Stimulated activated CD4-positive, alpha-beta T cell treated with anti-CD3 and anti-CD28 coated beads, Interleukin-12 subunit alpha, Interleukin-12 subunit beta, amount 100 ng/mL, for 4 hours (primary cell): ENCODE measurements around the gene ZNF692.

Experiments used
- DNase-seq: peaks from one replicate; pipeline ENCODE4 v3.0.0-alpha.2; 2020

The ZNF692 gene

DNA sequence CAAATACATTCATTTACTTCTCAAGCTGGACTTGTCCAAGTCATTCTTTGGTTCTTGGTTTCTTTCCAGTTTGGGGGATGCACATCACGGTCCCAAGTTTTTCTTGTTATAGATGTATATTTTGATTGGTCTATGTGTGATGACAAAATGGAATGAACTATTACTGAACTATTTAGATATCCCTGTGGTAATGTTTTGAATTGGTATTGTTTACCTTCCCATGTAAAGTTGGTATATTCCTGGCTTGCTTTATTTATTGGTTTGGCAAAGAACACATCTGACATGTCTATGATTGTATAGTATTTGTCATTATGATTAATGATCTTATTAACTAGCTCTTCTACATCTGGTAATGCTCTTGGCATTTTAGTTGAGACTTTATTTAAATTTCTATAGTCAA, 22.4 kb upstream of the ZNF692 start:
- DNase-seq = no peak

DNA sequence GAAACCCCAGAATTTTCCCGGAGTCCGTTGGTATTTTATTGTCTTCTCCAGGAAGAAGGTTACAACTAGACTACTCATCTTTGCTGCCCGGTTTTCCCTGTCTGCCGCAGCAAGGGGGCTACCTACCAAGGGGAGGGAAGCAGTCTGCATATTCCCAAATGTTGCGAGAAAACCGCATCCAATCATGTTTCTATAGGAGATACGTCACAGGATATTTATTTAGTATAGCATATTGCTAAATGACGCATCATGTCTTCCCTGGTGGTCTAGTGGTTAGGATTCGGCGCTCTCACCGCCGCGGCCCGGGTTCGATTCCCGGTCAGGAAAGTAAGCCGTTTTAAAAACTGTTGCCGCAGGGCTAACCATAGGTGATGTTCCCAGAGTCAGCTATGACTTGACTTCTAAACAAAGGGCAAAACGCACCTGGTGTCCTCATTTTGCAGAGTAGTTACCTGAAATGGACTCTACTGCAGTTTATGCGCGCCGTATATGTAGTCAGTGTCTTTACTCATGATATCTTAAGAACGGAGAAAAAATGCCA, 15.2 kb upstream of the ZNF692 start:
- peak; percentile 84 for DNase-seq

DNA sequence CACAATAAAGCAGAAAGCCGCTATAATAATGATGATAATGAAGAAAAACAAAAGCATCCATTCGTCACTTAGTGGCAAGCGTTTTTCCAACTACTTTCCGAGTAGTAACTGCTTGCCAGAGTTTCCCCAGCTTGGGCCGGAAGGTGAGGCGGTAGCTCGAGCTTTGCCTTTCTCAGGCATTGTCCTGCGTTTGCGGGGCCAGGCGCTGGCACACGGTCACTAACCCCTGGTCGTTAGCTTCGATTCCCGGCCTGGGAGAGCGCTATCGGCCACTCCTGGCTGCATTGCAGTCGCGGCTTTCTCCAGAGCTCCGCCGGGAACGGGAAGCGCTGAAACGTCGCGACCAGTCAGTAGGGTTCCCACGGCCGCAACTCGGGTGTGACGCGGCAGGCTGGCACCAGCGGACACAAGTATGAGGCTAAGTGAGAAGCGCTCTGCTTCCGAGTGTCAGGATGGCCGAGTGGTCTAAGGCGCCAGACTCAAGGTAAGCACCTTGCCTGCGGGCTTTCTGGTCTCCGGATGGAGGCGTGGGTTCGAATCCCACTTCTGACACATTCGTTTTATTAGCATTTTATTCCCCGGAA, 14.6 kb upstream of the ZNF692 start:
- peak; percentile 96 for DNase-seq

DNA sequence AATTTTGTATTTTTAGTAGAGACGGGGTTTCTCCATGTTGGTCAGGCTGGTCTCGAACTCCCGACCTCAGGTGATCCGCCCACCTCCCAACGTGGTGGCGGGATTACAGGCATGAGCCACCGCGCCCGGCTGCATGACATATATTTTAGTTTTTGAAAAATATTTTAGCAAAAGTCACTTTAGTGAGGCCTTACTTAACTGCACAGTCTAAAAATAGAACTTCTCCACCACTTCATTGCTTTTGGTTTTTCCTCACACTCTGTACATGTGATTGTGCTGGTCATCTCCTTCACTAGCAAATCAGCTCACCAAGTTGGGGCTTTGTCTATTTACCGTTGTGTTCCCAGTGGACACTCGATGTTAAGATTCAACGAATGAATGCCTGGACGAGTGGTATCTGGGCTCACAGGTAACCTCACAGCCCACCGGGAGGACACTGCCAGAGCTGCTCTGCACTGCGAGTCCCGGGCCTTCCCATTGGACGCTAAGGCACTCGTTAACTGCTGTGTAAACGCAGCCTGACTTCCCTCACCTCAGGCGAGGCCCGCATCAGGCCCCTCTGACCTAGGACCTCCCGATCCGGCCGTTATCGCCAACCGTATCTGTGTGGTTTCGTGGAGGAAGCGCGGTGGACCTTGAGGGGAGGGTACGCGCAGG, 14.0 kb upstream of the ZNF692 start:
- DNase-seq = peak; percentile 49

DNA sequence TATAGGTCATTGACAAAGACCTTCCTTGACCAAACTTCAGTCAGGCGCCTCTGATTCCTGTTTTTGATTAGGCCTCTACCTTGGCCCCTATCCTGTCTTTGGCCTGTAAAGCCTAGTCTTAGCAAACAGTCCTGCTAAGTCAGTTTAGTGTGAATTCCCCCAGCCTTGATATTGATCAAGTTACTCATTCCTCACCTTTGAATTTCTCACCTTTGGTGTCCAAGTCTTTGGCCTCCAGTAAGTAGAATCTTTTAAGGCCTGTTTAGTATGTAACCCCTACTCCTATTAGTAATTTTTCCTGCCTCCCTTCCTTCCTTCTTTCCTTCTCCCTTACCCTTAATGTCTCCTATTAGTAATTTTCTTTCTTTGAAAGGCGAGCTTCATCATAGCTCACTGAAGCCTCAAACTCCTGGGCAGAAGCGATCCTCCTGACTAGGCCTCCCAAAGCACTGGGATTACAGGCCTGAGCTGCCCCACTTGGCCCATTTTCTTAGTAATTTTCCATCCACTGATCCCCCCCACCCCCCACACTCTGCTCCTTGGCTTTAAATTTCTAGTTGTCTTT, 13.0 kb upstream of the ZNF692 start:
- no peak for DNase-seq

DNA sequence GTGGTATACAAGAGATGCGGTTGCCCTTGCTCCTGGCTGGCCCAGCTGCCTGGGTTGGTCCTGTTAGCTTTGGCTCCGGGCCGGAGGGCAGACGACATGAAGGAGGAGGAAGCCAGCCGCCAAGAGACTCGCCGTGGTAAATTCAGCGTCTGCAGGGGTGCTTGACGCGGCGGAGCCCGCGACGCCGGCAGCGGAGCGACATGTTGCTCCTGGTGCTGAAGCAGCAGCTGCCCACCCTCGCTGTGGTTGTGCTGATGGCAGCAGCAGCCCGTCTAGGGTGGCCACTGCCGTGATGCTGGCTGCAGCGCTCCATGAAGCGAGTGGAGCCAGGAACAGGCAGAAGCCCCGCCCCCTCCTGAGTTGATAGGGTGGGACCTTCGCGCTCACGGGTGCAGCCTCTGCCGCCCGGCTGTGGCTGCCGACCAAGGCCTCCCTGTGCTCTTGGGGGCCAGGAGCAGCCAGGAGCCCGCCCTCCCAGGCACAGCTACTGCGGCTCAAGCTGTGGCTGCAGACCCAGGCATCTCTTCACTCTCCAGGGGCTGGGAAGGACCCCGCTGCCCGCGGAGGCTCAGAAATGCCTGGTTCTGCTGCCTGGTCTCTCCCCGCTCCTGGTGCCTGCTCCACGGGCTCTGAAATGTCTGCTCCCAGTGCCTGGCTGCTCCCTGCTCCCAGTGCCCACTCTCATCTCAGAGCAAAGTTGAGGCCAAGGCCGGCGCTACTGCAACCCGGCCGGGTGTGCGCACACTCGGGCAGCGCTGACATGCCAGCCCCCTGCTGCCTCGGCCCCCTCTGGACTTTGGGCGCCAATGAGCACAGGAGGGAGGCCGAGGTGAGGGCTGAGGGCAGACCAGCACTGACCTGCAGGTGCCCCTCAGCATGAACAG, 4.4 kb upstream of the ZNF692 start:
- DNase-seq = peak; percentile 80

DNA sequence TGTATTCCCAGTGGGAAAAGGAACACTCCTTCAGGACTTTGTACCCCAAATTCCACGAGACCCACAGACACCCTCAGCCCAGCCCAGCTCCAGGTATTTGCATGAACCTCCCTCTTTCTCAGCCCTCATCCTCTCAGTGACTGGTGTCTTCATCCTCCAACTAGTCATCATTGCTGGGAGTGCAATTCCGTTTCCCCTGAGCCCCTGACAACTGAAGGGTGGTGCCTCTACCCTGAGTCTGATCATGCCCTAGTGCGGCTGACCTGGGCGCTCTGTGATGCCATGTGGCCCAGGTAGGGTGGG, 3.8 kb upstream of the ZNF692 start:
- DNase-seq = no peak

DNA sequence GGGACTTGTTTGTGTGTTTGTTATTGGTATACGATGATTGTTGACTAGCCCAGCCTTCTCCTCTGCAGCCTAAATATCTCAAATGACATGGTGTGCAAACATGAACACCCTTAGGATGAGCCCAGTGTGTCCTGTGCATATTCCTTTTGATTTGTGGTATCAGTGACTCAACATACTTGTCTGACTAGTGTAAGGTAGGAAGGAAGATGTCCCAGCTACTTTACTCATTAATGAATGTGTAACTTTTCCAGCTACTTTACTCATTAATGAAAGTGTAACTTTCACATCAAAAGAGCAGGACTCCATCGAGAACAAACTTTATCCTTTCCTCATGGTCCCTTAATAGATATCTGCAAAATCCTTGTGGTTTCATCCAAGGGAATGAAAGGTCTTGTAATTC, 2.7 kb upstream of the ZNF692 start:
- DNase-seq = no peak

DNA sequence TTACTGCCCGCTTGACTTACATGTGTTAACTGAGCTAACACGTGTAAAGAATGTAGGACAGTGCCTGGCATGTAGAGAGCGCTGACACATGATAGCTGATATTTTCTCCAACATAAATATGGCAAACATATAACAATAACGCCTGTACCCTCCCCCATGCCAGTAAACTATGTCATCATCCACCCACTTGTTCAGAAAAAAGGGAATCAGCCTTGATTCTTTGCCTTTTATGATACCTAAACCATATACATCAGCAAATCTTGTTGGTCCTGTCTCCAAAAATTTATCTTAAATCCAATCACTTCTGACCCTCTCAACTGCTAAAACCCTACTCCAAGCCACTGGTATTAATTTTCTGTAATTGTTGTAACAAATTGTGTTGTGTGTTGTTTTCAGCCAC, 1.1 kb upstream of the ZNF692 start:
- no peak for DNase-seq

DNA sequence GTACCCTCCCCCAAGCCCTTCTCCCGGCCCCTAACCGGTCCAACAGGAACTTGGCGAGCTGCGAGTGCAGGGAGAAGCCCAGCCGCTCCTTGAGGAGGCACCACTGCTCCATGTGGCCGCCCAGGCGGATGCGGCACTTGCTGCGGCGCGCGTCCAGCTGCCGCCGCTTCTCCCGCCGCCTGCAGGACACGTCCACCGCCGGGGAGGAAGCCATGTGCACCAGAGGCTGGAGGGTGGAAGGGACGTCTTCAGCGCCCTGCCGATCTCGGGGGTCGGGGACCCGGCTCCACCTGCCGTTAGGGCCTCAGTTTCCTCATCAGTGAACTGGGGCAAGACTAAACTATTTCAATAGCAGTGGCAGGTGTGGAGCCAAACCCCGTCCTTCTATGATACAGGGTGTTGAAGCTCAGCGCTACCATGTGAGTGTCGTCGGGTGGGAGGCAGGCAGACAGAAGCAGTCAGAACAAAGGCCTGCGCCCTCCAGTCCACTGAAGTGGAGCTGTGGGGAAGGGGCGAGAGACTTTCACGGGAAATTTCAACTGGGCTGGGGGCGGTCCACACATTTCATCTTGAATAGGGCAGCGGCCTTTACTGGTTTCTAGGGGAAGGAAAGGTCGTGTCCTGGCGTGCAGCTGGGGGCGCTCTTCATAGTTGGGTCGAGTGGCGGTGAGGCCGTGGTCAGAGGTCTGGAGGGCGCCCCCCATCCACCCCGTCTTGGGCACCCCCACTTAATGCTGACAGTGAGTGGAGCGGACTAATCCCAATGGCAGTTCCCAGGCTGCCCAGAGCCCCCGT, 592 bp downstream of the ZNF692 start:
- peak; percentile 34 for DNase-seq

DNA sequence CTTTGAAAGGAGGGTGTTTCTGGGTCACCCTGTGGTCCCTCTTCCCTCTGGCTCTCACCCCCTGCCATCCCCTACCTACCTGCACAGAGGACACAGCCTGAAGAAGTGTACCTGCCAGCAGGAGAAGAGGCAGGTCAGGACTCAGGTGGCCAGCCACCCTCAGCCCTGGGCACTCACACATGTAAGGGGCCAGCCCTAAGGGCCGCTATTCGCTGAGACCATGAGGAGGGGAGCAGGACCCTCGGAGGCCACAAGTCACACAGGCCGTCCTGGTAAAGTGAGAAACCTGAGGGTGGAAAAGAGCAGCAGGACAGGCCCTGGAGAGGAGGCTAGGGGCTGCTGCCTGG, 1.2 kb downstream of the ZNF692 start:
- no peak for DNase-seq

DNA sequence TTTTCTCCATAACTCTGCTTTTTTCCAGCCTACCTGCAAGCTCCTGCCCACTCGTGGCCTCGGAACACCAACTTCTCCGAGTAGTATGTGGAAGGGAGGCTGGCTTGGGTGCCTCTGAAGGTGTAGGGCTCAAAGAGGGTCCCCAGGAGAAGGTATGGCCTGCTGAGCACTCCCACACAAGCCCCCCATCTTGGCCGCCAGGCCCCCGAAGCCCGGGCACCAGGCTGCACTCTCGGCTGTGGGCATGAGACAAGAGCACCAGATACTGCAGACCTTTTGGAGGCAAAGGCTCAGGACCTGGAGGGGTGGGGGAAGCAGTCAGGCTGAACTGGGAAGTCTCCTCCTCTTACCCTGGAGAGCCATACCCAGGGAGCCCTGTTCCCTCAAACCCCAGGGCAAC, 1.7 kb downstream of the ZNF692 start:
- DNase-seq = no peak

DNA sequence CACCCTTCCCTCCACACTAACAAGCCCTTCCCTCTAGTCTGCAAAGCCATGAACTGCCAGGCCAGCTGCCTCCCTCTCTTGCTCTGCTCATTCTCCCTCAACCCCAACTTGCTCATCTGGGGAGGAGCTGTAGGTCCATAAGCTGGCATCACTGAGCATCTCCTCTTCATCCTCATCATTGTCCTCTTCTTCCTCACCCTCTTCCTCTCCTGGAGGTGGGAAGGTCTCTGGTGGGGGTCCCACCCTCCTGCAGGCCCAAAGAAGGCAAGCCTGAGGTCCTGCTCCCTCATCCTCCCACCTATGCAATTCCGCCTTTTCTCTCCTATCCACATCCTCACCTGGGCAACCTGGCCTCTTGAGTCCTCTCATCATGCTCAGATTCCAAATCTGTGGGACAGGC, 2.7 kb downstream of the ZNF692 start:
- no peak for DNase-seq

DNA sequence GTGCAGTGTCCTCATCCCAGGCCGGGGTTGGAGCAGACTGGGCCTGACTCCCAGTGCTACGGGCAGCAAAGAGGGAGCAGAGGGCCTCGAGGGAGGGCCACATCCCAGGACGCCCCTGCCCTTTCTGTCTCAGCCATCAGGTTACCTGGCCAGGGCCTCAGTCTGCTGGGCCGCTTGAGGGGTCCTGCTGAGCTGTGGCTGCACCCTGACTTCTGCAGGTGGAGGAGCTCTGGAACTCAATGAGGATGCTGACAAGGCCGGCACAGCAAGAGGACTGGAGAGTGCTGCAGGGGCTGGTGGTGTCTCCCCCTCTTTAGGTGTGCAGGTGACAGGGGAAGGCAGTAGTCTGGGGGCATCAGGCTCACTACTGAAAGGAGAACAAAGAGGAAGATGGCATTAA, 3.3 kb downstream of the ZNF692 start:
- no peak for DNase-seq

DNA sequence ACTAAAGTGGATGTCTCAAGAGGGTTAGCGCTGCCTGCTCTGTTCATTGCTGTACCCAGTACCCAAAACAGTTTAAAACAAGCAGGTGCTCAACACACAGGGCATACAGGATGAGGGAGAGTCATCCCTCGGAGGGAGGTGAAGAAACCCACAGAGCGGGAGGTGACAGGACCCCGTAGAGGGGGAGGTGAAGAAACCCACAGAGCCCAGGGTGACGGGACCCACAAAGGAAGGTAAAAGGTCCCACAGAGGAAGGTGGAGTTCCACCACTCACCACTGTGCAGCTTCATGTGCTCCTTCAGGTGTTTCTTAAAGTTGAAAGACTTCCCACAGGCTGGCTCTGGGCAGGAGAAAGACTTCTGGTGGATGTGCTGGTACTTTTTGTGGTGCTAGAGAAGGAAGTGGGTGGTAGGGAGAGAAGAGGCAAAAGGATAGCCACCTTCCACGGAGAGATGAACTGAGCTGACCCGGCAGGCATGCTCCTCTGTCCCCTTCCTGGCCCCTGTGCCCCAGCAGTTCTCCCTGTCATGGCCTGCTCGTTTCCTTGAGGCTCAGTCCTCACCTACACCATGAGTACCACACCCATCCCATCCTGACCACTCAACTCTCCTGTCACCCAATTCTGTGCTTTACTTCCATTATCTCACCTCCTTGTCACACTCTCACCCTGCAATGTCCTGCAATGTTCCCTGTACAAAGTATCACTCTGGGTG, 5.1 kb downstream of the ZNF692 start:
- DNase-seq = no peak

DNA sequence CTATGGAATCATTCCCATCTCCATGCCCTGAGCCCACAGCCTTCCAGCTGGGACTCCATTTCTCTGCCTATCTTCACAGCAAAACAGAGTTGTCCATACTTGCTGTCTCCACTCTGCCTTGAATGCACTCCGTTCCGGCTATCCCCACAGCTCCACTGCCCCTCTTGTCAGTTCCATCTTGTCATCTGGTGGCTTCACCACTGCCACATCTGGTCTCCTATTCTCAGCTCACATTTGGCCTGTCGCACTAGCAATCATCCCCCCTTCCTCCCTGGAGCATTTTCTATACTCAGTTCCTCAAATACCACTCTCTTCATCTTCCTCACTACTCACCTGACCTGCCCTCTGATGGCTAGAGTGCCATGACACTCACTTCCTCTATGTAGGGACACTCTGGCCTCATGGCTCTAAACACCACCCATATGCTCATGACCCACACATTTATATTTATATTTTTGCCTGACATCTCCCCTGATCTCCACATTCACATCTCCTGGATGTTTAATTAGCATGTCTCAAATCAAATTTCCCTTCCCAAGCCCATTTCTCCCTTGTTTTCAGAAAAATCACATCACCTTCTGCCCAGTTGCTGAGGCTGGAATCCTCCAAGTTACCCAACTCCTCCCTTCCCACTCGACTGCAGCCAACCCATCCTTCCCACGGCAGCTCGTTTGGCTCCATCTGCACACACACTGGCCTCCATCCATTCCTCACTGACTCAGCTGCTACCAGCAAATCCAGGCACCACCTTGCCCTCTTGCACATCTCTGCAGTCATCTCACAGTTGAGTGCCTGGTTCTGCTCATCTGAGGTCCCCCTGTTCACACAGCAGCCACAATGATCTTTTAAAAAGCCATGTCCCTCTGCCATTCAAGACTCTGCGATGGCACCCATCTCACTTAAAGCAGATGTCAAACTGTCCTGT, 6.1 kb downstream of the ZNF692 start:
- DNase-seq = no peak

DNA sequence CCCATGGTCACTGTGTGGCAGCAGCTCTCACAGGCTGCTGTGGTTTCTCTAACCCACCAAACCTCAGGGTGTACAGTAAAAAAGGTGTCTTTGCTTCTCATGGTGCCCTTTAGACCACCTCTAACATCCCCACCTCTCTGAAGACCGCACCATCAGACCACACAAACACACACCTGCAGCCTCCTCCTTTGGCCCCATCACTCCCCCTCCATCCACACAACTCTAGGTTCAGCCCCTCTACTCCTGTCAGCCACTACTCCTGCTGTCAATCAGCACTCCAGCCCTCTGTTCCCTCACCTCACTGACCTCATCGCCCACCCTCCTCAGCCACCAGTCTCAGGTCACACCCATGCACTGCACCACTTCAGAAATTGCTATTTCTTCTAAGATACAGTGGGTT, 7.5 kb downstream of the ZNF692 start:
- DNase-seq = no peak

DNA sequence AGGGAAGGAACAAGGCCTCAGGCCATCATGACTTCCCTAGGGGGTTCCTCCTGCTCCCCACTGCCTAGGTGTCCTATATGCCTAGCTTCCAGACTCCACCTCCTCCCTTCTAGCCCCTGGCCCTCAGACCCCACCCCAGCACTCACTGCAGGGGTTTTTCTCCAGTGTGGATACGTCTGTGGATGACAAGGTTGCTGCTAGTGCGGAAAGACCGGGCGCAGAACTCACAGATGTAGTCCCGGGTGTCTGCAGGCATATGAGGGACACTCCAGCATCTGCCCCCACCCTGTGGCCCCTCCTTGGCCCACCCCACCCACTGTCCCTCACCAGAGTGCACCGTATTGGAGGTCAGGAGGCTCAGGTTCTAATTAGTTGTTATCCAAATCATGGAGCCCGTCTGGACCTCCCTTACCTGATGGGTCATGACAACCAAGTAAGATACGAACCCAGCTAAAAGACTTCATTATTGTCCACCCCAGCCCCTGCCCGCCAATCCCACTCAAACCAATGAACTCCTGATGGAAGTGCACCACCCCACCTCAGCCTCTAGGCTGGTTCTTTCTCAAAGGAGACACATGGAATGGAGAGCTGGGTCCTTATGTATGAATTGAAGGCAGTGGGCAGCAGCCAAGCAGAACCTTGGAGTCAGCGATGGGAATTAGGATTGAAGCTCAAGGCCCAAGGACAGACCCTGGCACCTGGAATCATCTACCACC, 8.2 kb downstream of the ZNF692 start:
- DNase-seq = no peak

DNA sequence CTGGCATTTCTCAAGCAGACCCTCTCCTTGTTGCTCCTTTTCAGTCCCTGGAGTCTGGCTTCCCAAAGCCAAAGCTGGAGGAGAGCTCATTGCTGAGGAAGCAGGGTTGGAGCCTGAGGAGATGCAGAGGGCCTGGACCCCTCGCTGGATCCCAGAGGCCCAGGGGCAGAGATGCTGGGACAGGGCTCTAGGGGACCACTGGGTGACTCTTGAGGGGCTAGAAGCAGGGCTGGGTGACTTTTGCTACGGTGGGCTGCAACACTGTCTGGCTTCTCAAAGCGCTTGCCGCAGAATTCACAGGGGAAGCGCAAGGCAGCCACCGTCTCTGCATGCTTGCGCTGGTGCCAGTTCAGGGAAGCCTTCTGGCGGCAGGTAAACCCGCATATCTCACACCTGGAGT, 8.8 kb downstream of the ZNF692 start:
- DNase-seq = no peak

DNA sequence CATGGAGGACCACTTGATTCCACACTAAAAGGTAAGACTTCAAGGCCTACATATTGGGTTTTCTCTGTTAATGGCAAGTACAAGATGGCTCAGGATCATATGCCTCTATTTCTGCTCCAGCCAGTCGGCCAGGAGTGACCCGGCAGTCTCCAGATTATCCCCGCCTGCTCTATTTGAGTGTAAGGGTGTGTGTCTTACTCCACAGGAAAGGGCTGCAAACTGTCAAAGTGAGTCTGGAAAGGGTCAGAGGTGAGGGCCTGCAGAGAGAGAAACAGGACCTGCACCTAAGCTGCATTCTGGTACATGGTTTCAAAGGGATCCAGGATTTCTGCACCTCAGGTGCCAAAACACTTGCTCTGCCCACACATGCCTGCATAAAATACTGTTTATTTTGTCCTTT, 9.2 kb downstream of the ZNF692 start:
- DNase-seq = no peak

DNA sequence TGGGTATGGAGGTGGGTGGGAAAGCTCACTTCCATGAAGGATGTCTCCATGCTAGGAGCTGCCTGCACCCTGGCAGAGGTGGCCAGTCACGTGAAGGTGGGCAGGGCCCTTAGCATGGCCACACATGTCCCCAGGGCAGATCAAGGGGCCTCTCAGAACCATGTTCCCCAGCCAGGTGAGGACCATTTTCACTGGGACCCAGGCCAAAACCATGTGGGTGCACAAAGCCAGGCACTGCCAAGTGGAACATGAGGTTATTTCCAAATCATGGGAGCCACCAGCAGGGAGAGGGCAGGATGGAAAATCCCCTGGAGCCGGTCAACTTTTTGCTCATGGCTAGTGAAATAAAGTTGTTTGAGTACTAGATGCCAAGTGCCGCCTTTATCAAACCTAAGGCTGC, 9.7 kb downstream of the ZNF692 start:
- no peak for DNase-seq
